OCI-LY3 (cell line): ENCODE data around the gene LRRC74B.

Experiments
- H2AFZ ChIP-seq: fragments of 200-600, 300-600 bp; shearing (Covaris generic); 2 replicates; pipeline ENCODE4 v1.6.0; 2014; ENCODE audit warnings: antibody characterized with exemption, low read depth, low read length
- H3K27ac ChIP-seq: fragments of 200-600, 300-600 bp; sonication (generic); 2 replicates; pipeline ENCODE4 v1.5.1; 2014; ENCODE audit warnings: mild to moderate bottlenecking, low read length, moderate library complexity, mixed read lengths
- H3K27me3 ChIP-seq: fragments of 200-600, 300-600 bp; sonication (generic); 2 replicates; pipeline ENCODE4 v1.6.1; 2014; ENCODE audit warnings: low read depth, low read length, mixed read lengths
- H3K36me3 ChIP-seq: fragments of 200-600, 300-600 bp; sonication (generic); replicated peaks from 2 replicates; pipeline ENCODE3; 2014; ENCODE audit warnings: low read depth, low read length, mixed read lengths
- H3K4me1 ChIP-seq: fragments of 300-600, 200-600 bp; sonication (generic); 2 replicates; pipeline ENCODE4 v1.6.1; 2014; ENCODE audit warnings: low read length, mixed read lengths
- H3K4me2 ChIP-seq: fragments of 200-600, 300-600 bp; sonication (generic); 2 replicates; pipeline ENCODE4 v1.6.1; 2014; ENCODE audit warnings: low read length, mixed read lengths
- H3K4me3 ChIP-seq: fragments of 300-600, 200-600 bp; sonication (generic); 2 replicates; pipeline ENCODE4 v1.5.1; 2014; ENCODE audit warnings: antibody characterized with exemption, mild to moderate bottlenecking, low read length, moderate library complexity
- H3K79me2 ChIP-seq: fragments of 300-600, 200-600 bp; shearing (Covaris generic); 2 replicates; pipeline ENCODE4 v1.6.1; 2014; ENCODE audit warnings: mild to moderate bottlenecking, low read length, mixed read lengths
- H3K9ac ChIP-seq: fragments of 300-600, 200-600 bp; shearing (Covaris generic); 2 replicates; pipeline ENCODE4 v1.6.0; 2014; ENCODE audit warnings: mild to moderate bottlenecking, low read length, moderate library complexity
- H3K9me3 ChIP-seq: fragments of 200-600, 300-600 bp; shearing (Covaris generic); 2 replicates; pipeline ENCODE4 v1.6.1; 2014; ENCODE audit warnings: low read length, mixed read lengths; ENCODE audit not compliant: insufficient read depth
- H4K20me1 ChIP-seq: fragments of 200-600, 300-600 bp; sonication (generic); 2 replicates; pipeline ENCODE4 v1.6.1; 2016; ENCODE audit warnings: low read length, mixed read lengths; ENCODE audit not compliant: insufficient read depth
- CTCF ChIP-seq: fragments of 200-600, 300-600 bp; sonication (generic); IDR thresholded peaks from 2 replicates; pipeline ENCODE4 v1.5.1; 2014; ENCODE audit warnings: antibody characterized with exemption, low read length, low read depth
- EZH2phosphoT487 ChIP-seq: fragments of 200-600 bp; shearing (Covaris generic); IDR thresholded peaks from 2 replicates; pipeline ENCODE4 v1.6.1; 2018; ENCODE audit warnings: antibody characterized with exemption, mixed run types, low read depth

Gene LRRC74B

GRCh38 chr22:21108379-21109115, 62.8 kb downstream of the LRRC74B start:
- Histone ChIP-seq H3K4me1 (no peaks in the 10 kb centered on the region), H3K27me3 (peaks cover 36% of the 10 kb centered on the region), H3K9me3 (no peaks in the 10 kb centered on the region), H3K9ac (no peak overlapping the region), H3K4me3 (no peak overlapping the region), H4K20me1 (no peaks in the 10 kb centered on the region), H3K36me3 (no peaks in the 10 kb centered on the region), H3K4me2 (no peak overlapping the region), H2AFZ (no peak overlapping the region), H3K79me2 (no peaks in the 10 kb centered on the region), H3K27ac (no peak overlapping the region)
- no peak for TF ChIP-seq EZH2phosphoT487
- TF ChIP-seq CTCF, result no peak
